Measurements from ENCODE around the gene MYO1B. TPM values are rescaled to one million over a fixed set of nuclear protein-coding genes. Genes with fewer than 3 reads are reported as not detected.

Gene MYO1B
- total RNA-seq, 1 donor, result 246 TPM

DNA sequence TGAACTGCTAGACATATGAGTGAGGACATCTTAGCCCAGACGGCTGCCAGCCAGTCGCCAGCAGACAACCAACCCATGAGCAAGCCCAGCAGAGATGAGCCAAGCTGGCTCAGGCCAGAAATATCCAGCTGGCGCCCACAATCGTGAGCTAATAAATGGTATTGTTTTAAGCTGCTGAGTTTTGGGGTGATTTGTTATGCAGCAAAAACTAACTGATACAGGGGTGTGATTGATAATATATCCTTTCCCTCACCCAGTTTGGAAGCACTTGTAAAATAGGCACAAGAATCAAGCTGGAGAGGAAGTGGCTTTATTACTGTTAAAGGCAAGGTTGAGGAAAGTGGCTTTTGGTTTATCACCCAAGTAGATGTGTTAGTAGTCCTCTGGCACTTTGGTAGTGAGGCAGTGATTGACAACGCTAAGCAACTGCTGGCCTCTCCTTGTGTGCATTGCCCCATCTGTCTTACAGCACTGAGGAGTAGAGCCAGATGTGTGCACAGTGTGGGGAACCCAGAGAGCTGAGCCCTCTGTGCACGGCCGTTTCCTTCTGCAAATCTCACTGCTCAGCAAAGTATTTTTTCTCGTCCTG, 110.1 kb downstream of the MYO1B start:
- no peak for DNase-seq (ENCODE audit: insufficient read length, low spot score, missing footprints)
- Histone ChIP-seq H2AFZ (ENCODE audit: low read length) (no peak overlapping the region), H3K27me3 (ENCODE audit: insufficient read depth, low read length) (no peaks in the 10 kb centered on the region), H3K79me2 (ENCODE audit: insufficient read depth, low read length) (peaks cover 54% of the 10 kb centered on the region), H3K4me3 (ENCODE audit: insufficient read depth, low read length) (no peak overlapping the region), H3K9me3 (ENCODE audit: low read depth, low read length) (no peaks in the 10 kb centered on the region), H3K4me1 (ENCODE audit: insufficient read depth, low read length) (peaks cover 29% of the 10 kb centered on the region), H4K20me1 (ENCODE audit: insufficient read depth, low read length) (peaks cover 6% of the 10 kb centered on the region), H3K27ac (ENCODE audit: low read depth, low read length) (no peak overlapping the region), H3K4me2 (ENCODE audit: insufficient read depth, low read length) (no peak overlapping the region), H3K36me3 (ENCODE audit: insufficient read depth, low read length) (peaks cover 32% of the 10 kb centered on the region)
- TF ChIP-seq, protein P1, sequence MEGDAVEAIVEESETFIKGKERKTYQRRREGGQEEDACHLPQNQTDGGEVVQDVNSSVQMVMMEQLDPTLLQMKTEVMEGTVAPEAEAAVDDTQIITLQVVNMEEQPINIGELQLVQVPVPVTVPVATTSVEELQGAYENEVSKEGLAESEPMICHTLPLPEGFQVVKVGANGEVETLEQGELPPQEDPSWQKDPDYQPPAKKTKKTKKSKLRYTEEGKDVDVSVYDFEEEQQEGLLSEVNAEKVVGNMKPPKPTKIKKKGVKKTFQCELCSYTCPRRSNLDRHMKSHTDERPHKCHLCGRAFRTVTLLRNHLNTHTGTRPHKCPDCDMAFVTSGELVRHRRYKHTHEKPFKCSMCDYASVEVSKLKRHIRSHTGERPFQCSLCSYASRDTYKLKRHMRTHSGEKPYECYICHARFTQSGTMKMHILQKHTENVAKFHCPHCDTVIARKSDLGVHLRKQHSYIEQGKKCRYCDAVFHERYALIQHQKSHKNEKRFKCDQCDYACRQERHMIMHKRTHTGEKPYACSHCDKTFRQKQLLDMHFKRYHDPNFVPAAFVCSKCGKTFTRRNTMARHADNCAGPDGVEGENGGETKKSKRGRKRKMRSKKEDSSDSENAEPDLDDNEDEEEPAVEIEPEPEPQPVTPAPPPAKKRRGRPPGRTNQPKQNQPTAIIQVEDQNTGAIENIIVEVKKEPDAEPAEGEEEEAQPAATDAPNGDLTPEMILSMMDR (IDR thresholded peaks at IDR 0.05; ENCODE audit: extremely low read depth, low read depth, low read length), result no peak

DNA sequence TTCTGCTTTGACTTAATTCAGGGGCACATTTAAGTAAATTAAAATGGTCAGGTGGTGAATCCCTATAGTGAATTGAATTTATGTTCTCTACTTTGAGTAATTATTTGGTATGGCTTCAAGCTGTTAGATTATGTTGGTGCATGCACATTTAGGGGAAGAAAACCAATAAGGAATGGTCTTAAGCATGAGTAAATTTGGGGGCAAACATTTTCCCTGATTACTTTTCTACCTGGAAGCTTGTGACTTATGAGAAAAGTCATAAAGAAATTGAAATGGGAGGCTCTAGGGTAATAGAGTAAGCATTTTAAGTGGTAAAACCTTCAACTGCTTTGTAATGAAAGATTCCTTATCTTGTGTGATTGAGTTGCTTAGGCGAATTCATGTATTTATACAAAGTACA, 112.5 kb downstream of the MYO1B start:
- peaks cover 7% of the 10 kb centered on the region for H3K4me1 ChIP-seq (ENCODE audit: insufficient read depth, low read length)
- H4K20me1 ChIP-seq (ENCODE audit: insufficient read depth, low read length), result peaks cover 6% of the 10 kb centered on the region
- no peak overlapping the region for H3K4me3 ChIP-seq (ENCODE audit: insufficient read depth, low read length)
- no peak for DNase-seq (ENCODE audit: insufficient read length, low spot score, missing footprints)
- peaks cover 55% of the 10 kb centered on the region for H3K36me3 ChIP-seq (ENCODE audit: insufficient read depth, low read length)
- H3K9me3 ChIP-seq (ENCODE audit: low read depth, low read length), result no peaks in the 10 kb centered on the region
- H3K27ac ChIP-seq (ENCODE audit: low read depth, low read length), result no peak overlapping the region
- no peaks in the 10 kb centered on the region for H3K27me3 ChIP-seq (ENCODE audit: insufficient read depth, low read length)
- H2AFZ ChIP-seq (ENCODE audit: low read length), result no peak overlapping the region
- H3K4me2 ChIP-seq (ENCODE audit: insufficient read depth, low read length), result no peak overlapping the region
- peaks cover 58% of the 10 kb centered on the region for H3K79me2 ChIP-seq (ENCODE audit: insufficient read depth, low read length)
- TF ChIP-seq, protein P1 (IDR thresholded peaks at IDR 0.05; ENCODE audit: extremely low read depth, low read depth, low read length), result no peak

DNA sequence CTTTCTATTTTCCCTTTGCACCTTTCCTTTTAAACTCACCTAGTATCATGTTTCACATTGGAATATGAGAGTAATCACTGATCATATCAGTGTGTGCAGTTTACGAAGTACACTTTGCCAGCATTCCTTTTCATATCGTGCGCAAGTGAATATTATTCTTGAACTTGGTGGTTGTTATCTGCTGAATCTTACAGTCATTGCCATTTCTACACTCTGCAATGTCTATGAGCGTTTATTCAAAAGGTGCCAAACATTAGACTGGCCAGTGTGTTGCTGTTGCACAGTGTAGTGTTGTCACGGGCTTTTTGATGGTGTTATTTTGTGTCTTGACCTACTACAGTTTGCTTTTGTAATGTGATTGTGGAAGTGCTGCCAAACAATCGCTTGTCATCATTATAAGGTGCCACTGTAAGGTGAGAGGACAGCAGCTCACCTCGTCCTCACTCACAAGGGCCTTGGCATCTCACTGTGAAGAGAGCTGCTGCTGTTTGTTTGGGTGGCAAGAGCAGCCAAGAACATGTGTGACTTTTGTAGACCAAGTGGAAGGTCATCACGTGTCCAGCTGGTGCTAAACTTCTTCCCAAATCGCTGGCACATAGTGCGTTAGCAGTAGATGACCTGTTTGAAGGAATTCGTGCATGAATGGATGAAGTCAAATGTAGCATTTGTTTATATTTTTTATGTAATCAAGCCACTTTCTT, 113.3 kb downstream of the MYO1B start:
- H3K27me3 ChIP-seq (ENCODE audit: insufficient read depth, low read length), result no peaks in the 10 kb centered on the region
- H3K36me3 ChIP-seq (ENCODE audit: insufficient read depth, low read length), result peaks cover 59% of the 10 kb centered on the region
- no peak overlapping the region for H3K4me2 ChIP-seq (ENCODE audit: insufficient read depth, low read length)
- H3K4me3 ChIP-seq (ENCODE audit: insufficient read depth, low read length), result no peak overlapping the region
- H4K20me1 ChIP-seq (ENCODE audit: insufficient read depth, low read length), result peaks cover 6% of the 10 kb centered on the region
- H3K27ac ChIP-seq (ENCODE audit: low read depth, low read length), result no peak overlapping the region
- H3K9me3 ChIP-seq (ENCODE audit: low read depth, low read length), result no peaks in the 10 kb centered on the region
- no peak overlapping the region for H2AFZ ChIP-seq (ENCODE audit: low read length)
- TF ChIP-seq, protein P1 (IDR thresholded peaks at IDR 0.05; ENCODE audit: extremely low read depth, low read depth, low read length), result no peak
- H3K4me1 ChIP-seq (ENCODE audit: insufficient read depth, low read length), result no peaks in the 10 kb centered on the region
- peaks cover 55% of the 10 kb centered on the region for H3K79me2 ChIP-seq (ENCODE audit: insufficient read depth, low read length)
- no peak for DNase-seq (ENCODE audit: insufficient read length, low spot score, missing footprints)

DNA sequence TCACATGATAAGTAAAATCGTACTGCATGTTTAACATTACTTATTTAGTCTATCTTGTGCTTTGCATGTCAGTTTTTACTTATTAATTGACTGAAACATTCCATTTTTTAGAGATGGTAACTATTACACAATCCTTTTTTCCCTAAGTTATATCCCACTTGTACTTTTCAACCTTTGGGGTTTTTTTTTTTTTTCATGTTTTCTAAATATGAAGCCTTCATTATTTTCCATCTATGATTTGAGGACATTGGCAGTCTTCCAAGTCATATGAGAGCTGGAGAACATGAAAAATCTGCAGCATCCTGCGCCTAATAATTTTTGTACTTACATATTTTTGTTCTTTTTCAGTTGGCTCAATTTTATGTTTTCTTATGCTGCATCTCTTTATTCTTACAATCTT, 113.9 kb downstream of the MYO1B start:
- peaks cover 51% of the 10 kb centered on the region for H3K79me2 ChIP-seq (ENCODE audit: insufficient read depth, low read length)

More for the DNA sequence above, 113.9 kb downstream of the MYO1B start:
- Histone ChIP-seq H3K4me1 (ENCODE audit: insufficient read depth, low read length) (no peaks in the 10 kb centered on the region), H2AFZ (ENCODE audit: low read length) (no peak overlapping the region), H3K4me2 (ENCODE audit: insufficient read depth, low read length) (no peak overlapping the region), H3K9me3 (ENCODE audit: low read depth, low read length) (no peaks in the 10 kb centered on the region), H3K36me3 (ENCODE audit: insufficient read depth, low read length) (peaks cover 62% of the 10 kb centered on the region), H3K4me3 (ENCODE audit: insufficient read depth, low read length) (no peak overlapping the region), H3K27ac (ENCODE audit: low read depth, low read length) (no peak overlapping the region), H4K20me1 (ENCODE audit: insufficient read depth, low read length) (peaks cover 6% of the 10 kb centered on the region), H3K27me3 (ENCODE audit: insufficient read depth, low read length) (no peaks in the 10 kb centered on the region)
- TF ChIP-seq, protein P1 (IDR thresholded peaks at IDR 0.05; ENCODE audit: extremely low read depth, low read depth, low read length), result no peak
- DNase-seq (ENCODE audit: insufficient read length, low spot score, missing footprints), result no peak

All from osteoblast (primary cell).